ENCODE data around the gene NABP1. TPM values are rescaled to one million over a fixed set of nuclear protein-coding genes. Genes with fewer than 3 reads are reported as not detected.

Gene NABP1
- total RNA-seq, 1 experiment from 2014 or later = 3.2 TPM

GRCh38 chr2:191666732-191667131 is 11.2 kb upstream of the NABP1 start:
- Histone ChIP-seq H4K8ac (replicated peaks; ENCODE audit: insufficient read length, low read depth, low read length) (no peak overlapping the region), H3K14ac (ENCODE audit: insufficient read depth, low read length) (no peak overlapping the region), H3K4me2 (ENCODE audit: insufficient read depth, insufficient read length, low read length) (no peak overlapping the region), H3K79me2 (ENCODE audit: insufficient read depth, low read length) (no peaks in the 10 kb centered on the region), H3K18ac (ENCODE audit: insufficient read length, low read depth, low read length) (no peak overlapping the region), H2AK5ac (ENCODE audit: insufficient read length, low read length) (no peak overlapping the region), H3K9ac (ENCODE audit: extremely low read depth, insufficient read length, low read length) (no peak overlapping the region), H2BK12ac (ENCODE audit: insufficient read length, low read depth, low read length) (no peak overlapping the region), H4K20me1 (ENCODE audit: control insufficient read depth, insufficient read depth, insufficient read length) (no peaks in the 10 kb centered on the region), H3K23ac (ENCODE audit: insufficient read length, low read depth, low read length) (no peak overlapping the region), H4K91ac (ENCODE audit: insufficient read length, low read depth, low read length) (no peak overlapping the region), H2AFZ (ENCODE audit: low read length) (no peak overlapping the region), H4K5ac (ENCODE audit: insufficient read length, low read depth, low read length) (no peak overlapping the region), H3K9me3 (ENCODE audit: control insufficient read depth, low read depth, low read length) (no peaks in the 10 kb centered on the region), H3K27me3 (ENCODE audit: insufficient read depth, low read length) (no peaks in the 10 kb centered on the region), H3T11ph (ENCODE audit: low read length) (no peak overlapping the region), H2BK20ac (ENCODE audit: low read depth, low read length, poor library complexity, severe bottlenecking) (no peak overlapping the region), H3K4ac (ENCODE audit: low read depth, low read length) (no peak overlapping the region), H2BK5ac (ENCODE audit: insufficient read length, low read length) (no peak overlapping the region), H3K23me2 (ENCODE audit: insufficient read length, low read depth, low read length, poor library complexity, severe bottlenecking) (no peaks in the 10 kb centered on the region), H2BK15ac (ENCODE audit: low read depth, low read length) (no peak overlapping the region), H2BK120ac (ENCODE audit: low read depth, low read length, poor library complexity, severe bottlenecking) (no peak overlapping the region), H3K56ac (ENCODE audit: insufficient read length, low read depth, low read length) (no peak overlapping the region), H3K79me1 (ENCODE audit: insufficient read depth, low read depth, low read length, poor library complexity, severe bottlenecking) (no peaks in the 10 kb centered on the region), H3K27ac (ENCODE audit: insufficient read length, low read depth, low read length) (no peak overlapping the region), H3K4me1 (ENCODE audit: insufficient read depth, low read length) (no peaks in the 10 kb centered on the region)
- no peak for TF ChIP-seq CTCF (conservative IDR thresholded peaks at IDR 0.05)
- Mint-ChIP-seq H3K9me3 (no peaks in the 10 kb centered on the region; a peak in 1 of 5 replicates), H3K36me3 (ENCODE audit: insufficient read depth in 1 of 3, low read depth in 3 of 3) (no peaks in the 10 kb centered on the region), H3K4me3 (no peak overlapping the region), H3K4me1 (peaks cover 0 to 4% of the 10 kb centered on the region in 2 experiments; a peak in 2 of 4 replicates), H3K27ac (no peak overlapping the region), H3K27me3 (ENCODE audit: low read depth) (no peaks in the 10 kb centered on the region; the same call in 1 of the 2 replicates)
- WGBS (ENCODE audit: extremely low coverage, insufficient read length, low lambda C conversion rate) = no CpG with 5 or more reads among the region's 3 CpGs
- DNase-seq = no peak

Data from H9 (cell line).